ENCODE results near the gene MAGI3.
"Not testable (repeated sequence)": the region's sequence is repeated elsewhere in the genome, so short reads cannot be mapped to it uniquely, and the experiment has no call there.

The MAGI3 gene

GRCh38 chr1:113452921-113453770, 62.8 kb downstream of the MAGI3 start:
- peak; percentile 6 for DNase-seq

- no peak for DNase-seq
These were observed 63.4 kb downstream of the MAGI3 start for GRCh38 chr1:113453771-113454083.

DNA sequence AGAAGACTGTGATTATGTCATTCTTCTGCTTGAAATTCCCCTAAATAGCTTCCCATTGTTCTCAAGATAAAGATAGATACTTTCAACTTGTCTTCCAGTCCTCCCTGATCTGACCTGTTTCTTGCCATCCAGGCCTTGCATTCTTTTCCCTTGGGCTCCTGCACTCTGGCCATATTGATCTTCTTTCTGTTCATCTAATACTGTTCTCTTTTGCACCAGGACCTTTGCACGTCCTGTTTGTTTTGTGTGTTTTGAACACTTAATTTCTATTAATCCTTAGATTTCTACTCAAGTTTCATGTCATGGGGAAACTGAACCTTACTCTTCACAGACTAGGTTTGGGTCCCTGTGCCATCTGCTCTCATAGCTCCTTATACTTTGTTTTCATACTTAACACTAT, 65.1 kb downstream of the MAGI3 start:
- no peak for DNase-seq

DNA sequence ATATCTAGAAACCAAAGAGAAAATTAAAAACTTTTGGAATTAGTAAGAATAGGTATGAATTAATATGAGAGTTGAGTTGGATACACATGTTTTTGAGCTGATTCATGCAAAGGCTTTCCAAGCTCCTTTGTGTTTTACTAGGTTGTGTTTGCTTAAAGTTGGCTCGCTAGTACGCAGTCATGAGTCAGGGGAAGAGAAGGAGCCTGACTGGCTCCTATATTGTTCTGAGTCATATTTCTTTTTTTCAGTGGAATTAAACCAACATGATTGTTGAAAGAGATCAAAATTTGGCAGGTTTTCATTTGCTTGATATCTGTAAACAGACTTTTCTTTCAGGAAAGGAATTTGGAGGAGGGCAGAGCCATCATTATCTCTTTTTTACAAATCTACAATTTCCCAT, 66.7 kb downstream of the MAGI3 start:
- no peak for DNase-seq

GRCh38 chr1:113459279-113459678, 69.0 kb downstream of the MAGI3 start:
- DNase-seq, result no peak

GRCh38 chr1:113467991-113468390, 77.7 kb downstream of the MAGI3 start:
- DNase-seq, result no peak

DNA sequence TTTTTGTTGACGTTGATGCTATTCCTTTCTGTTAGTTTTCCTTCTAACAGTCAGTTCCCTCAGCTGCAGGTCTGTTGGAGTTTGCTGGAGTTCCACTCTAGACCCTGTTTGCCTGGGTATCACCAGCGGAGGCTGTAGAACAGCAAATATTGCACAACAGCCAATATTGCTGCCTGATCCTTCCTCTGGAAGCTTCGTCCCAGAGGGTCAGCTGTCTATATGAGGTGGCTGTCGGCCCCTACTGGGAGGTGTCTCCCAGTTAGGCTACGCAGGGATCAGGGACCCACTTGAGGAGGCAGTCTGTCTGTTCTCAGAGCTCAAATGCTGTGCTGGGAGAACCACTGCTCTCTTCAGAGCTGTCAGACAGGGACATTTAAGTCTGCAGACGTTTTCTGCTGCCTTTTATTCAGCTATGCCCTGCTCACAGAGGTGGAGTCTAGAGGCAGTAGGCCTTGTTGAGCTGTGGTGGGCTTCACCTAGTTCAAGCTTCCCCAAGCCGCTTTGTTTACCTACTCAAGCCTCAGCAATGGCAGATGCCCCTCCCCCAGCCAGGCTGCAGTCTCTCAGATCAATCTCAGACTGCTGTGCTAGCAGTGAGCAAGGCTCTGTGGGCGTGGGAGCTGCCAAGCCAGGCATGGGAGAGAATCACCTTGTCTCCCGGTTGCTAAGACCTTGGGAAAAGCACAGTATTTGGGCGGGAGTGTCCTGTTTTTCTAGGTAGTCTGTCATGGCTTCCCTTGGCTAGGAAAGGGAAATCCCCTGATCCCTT, 88.3 kb downstream of the MAGI3 start:
- DNase-seq, result not testable (repeated sequence)

DNA sequence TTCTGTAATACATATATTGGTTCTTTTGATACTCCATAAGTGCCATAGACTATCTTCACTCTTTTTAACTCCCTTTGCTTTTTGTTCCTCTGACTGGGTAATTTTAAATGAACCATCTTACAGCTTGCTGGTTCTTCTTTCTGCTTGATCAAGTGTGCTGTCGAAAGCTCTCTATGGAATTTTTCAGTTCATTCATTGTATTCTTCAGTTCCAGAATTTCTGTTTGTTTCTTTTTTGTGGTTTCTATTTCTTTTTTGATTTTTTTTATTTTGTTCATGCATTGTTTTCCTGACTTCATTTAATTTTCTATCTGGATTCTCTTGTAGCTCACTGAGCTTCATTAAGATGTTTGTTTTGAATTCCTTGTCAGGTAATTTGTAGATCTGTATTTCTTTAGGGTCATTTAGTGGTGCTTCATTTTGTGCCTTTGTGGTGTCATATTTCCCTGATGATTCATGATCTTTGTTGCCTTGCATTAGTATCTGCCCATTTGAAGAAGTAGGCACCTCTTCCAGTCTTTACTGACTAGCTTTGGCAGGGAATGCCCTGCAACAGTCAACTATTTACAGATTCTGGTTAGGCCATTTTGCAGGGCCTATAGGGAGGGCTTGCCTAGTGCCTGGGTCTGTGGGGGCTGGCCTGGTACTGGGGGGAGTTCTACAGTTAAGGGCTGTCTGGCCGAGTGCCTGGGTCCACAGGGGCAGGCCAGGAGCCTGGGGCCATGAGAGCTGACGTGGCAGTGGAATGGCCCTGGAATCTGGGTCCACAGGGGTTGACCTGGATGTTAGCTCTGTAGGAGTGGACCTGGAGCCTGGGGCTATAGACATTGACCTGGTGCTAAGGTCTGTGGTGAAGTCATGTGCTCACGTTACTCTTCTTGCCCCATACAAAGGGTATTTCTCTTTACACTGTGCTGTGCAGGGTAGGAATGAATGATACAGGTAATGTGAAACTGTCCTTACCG, 89.7 kb downstream of the MAGI3 start:
- DNase-seq, result no peak

- DNase-seq, result not testable (repeated sequence)
These were observed 94.8 kb downstream of the MAGI3 start for GRCh38 chr1:113485131-113485530.

DNA sequence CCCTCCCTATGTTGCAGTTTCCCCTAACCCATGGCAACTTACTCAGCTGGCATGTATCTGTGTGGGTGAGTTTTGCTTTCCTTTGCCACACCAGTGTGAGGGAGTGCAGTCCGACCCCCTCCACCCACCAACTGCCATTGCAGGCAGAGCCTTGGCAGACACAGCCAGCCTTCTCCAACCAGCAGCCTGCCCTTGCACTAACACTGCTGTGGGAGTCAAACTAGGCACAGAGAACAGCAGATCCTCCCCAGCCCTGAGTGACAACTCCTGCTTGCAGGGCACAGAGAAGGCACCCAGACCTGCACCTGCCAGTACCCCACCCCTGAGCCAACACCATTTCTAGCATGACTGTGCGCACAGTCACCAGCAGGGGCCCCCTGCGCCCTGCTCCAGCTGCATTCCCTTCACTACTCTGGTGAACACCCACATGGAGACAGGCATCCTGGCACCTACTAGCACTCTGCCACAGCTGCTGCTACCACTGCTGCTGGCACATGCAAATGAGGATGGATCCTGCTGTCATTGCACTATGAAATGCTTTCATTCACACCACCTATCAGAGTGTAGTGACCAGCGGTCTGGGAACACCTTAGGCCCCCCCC, 98.4 kb downstream of the MAGI3 start:
- no peak for DNase-seq

DNA sequence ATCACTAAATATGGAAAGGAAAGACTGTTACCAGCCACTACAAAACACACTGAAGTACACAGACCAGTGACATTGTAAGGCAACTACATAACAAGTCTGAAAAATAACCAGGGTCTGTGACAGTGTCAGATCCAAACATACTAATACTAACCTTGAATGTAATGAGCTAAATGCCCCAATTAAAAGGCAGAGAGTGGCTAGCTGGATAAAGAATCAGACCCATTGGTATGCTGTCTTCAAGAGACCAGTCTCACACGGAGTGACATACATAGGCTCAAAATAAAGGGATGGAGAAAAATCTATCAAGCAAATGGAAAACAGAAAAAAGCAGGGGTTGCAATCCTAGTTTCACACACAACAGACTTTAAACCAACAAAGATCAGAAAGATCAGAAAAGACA, 100.1 kb downstream of the MAGI3 start:
- no peak for DNase-seq

DNA sequence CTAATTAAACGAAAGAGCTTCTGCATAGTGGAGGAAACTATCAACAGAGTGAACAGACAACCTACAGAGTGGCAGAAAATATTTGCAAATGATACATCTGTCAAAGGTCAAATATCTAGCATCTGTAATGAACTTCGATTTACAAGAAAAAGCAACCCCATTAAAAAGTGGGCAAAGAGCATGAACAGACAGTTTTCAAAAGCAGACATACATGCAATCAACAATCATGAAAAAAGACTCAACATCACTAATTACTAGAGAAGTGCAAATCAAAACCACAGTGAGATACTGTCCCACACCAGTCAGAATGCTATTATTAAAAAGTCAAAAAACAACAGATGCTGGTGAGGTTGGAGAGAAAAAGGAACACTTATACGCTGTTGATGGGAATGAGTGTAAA, 103.2 kb downstream of the MAGI3 start:
- DNase-seq, result no peak

DNA sequence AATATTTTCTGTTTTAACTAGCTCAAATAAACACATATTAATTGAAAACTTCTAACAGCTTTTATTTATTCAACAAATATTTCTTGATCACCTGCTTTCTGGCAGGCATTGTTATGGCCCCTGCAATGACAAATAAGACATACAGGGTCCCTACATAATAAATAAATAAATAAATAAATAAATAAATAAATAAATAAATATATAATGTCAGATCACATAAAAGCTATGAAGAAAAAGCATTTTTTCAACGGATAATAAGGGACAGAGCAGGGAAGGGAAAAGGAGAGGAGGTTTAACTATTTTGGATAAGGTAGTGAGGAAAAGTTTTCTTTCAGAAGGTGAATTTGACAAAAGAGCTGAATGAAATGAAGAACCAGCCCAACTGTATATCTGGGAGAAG, 115.0 kb downstream of the MAGI3 start:
- no peak for DNase-seq

DNA sequence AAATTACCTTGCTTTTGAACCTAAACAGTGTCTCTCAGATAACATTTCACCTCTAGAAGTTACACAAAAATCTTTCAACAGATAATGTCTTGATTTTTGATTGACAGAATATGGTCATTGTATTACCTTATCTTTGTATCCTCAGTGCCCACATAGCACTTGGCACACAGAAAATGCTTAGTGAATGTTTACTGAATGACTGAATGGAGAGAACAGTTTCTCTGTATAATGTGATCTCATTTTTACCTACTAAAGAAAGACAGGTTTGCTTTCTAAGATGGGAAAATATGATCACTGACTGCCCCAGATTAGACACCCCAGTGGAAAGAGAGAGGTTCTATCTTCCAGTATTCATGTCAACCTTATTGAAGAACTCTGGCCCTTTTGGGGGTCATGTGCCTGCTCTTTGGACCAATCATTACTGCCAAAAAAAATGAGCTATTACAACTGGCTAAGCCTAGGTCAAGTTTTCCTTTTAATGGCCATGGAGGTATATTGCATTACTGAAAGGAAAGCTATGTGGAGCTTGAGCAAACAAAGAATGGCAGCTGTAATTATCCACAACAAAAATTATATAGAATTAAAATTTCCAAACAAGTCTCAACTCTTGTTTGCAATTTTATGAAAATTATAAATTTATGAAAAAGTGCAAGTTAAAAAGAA, 117.4 kb downstream of the MAGI3 start:
- DNase-seq, result no peak

DNA sequence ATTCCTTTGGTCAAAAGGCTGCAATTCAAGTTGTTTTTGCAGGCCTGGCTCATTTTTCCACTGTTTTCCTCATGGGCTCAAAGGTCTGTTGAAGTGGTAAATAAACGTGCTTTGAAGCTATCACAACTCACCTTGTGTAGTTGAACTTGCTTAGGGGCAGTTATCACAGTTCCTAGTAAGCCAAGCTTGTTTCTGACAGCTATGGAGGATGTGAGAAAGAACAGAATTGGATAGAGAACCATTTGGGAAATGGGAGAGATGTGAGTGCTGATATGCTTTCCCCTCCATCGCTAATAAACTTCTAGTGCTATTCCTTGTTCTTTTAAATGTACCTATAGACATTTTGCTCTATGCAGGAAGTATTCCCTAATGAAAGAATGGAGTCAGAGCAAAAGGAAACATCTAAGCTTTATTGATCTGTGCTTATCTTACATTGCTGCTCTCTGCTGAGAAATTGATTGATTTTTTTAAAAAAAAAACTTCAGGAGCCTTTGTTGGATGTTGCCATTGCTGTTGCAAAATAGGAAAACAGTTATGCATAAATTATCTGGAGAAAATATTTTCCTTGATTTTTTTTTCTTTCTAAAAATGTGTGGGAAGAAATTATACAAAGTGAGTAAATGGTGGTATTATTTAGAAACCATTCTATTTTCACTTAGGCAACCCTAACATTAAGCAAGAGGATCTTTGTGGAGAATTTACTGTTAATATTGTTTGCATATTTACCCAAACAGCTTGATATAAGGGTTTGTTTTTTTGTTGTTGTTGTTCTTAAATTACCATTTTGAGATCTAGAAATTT, 118.2 kb downstream of the MAGI3 start:
- no peak for DNase-seq

GRCh38 chr1:113509766-113510165, 119.5 kb downstream of the MAGI3 start:
- DNase-seq, result not testable (repeated sequence)

DNA sequence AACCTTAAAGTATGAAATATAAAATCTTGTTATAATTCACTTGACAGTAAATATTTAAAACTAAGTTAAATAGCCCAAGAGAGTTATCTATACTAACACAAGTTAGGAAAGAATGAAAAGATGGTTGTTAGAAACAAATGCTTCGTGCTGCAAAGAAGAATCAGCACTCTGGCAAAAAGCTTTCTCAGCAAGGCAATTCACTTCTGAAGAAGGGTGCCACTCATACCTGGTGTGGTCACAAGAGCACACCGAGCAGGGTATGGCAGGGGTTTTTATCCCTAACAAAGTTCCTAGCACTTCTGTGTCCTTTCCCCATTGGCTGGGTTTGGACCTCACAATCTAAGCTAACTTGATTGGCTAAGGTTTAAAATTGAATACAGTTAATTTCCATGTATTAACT, 121.0 kb downstream of the MAGI3 start:
- DNase-seq, result no peak

- DNase-seq, result no peak
These were observed 125.2 kb downstream of the MAGI3 start for GRCh38 chr1:113515498-113515897.

GRCh38 chr1:113517346-113517745, 127.0 kb downstream of the MAGI3 start:
- no peak for DNase-seq

DNA sequence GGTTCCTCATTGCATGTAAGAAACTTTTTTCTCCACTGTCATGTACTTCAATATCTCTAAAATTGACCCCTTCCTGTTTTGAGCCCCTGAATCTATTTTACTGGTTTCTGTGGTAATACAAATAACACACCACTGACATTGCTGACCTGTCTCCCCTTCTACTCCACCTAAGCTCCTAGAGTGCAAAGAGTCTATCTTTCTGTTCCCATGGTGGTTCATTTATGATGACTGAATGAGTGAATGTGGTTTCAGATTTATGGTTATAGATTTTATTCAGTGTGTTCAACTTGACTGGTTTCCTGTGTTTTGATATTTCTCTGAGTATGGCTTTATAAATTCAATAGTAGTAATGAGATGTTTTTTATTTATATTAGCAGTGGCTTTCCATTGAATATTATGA, 127.7 kb downstream of the MAGI3 start:
- no peak for DNase-seq

GRCh38 chr1:113519556-113519955, 129.2 kb downstream of the MAGI3 start:
- DNase-seq, result no peak

Data from stimulated activated CD4-positive, alpha-beta T cell treated with anti-CD3 and anti-CD28 coated beads, Interleukin-4, amount 100 ng/mL, for 24 hours (primary cell).